Kidney (tissue), 14 donors: Measurements from ENCODE around the gene PPFIBP2. TPM values are rescaled to one million over a fixed set of nuclear protein-coding genes. Genes with fewer than 3 reads are reported as not detected.

Source experiments
- DNase-seq, 5 donors: peaks; one replicate each; pipeline ENCODE4 v3.0.0-alpha.2; 2013 to 2020
- FAIRE-seq: peaks from 2 replicates; lab custom pipeline; 2012; peaks lifted over from hg19 to GRCh38; lab: Jason Lieb, UNC
- H3K27ac ChIP-seq, 2 donors: one replicate each; pipeline ENCODE4 v1.7.0; 2013; ENCODE audit warnings: low read depth in 2 of 2, low read length in 2 of 2, inconsistent platforms in 1 of 2
- H3K27me3 ChIP-seq: one replicate; pipeline ENCODE4 v1.7.1; 2013; ENCODE audit warnings: low read length, inconsistent platforms; ENCODE audit not compliant: control insufficient read depth, insufficient read depth
- H3K36me3 ChIP-seq, 3 donors: one replicate each; pipeline versions ENCODE4 v1.7.0 to v1.7.1; 2013; ENCODE audit warnings: low read length in 3 of 3, control low read depth in 1 of 3, inconsistent platforms in 1 of 3; ENCODE audit not compliant: insufficient read depth in 3 of 3, control insufficient read depth in 2 of 3
- H3K4me1 ChIP-seq, 3 donors: one replicate each; pipeline versions ENCODE4 v1.7.0 to v1.7.1; 2013; ENCODE audit warnings: low read length in 3 of 3, inconsistent platforms in 1 of 3, low read depth in 1 of 3; ENCODE audit not compliant: control insufficient read depth in 2 of 3, insufficient read depth in 2 of 3
- H3K4me3 ChIP-seq, 3 donors: one replicate each; pipeline versions ENCODE4 v1.7.0 to v1.8.1; 2013; ENCODE audit warnings: low read length in 3 of 3, control low read depth in 1 of 3, inconsistent platforms in 1 of 3
- H3K9ac ChIP-seq, 3 donors: one replicate each; pipeline versions ENCODE4 v1.7.0 to v1.7.1; 2013; ENCODE audit warnings: low read length in 3 of 3, control low read depth in 1 of 3, inconsistent platforms in 1 of 3
- H3K9me3 ChIP-seq, 3 donors: one replicate each; pipeline versions ENCODE4 v1.7.0 to v1.7.1; 2013; ENCODE audit warnings: low read length in 3 of 3, control low read depth in 1 of 3, inconsistent platforms in 1 of 3; ENCODE audit not compliant: control insufficient read depth in 2 of 3, insufficient read depth in 1 of 3
- CTCF ChIP-seq: IDR thresholded peaks from 3 replicates; pipeline ENCODE4 v1.5.1; 2012; ENCODE audit warnings: mild to moderate bottlenecking, moderate library complexity, borderline replicate concordance; ENCODE audit not compliant: insufficient read depth; ENCODE audit errors: extremely low read depth
- intact Hi-C: fragments of 100-400 bp; cut with DNase I; formaldehyde crosslinking; loops from one replicate; pipeline ENCODE4 v1.11.1; 2022
- polyA plus RNA-seq: library from polyadenylated mRNA; stranded (reverse); fragments of 350-450 nt; fragmentation: Illumina TruSeq; extraction: RNeasy Lipid Tissue Mini Kit (QIAGEN cat#74804); gene quantifications from one replicate; pipeline ENCODE4 v1.2.3, GENCODE V29; 2014; ENCODE audit warnings: low read depth, low replicate concordance; ENCODE audit not compliant: insufficient read depth
- total RNA-seq: library from RNA; stranded (reverse); fragmentation: NEBNext Ultra II Directional; extraction: Animal tissue kit (Norgen Biotek cat#: 25700); gene quantifications from one replicate; pipeline ENCODE4 v1.2.1, GENCODE V29; 2021
- donor health status: control.
- donor health status: control.
- donor health status: control.
- donor health status: control.
- donor health status: control.
- donor health status: DM: yes; HTN: yes; CAD: no.
- donor health status: Normal renal cell carcinoma (clear cell type).

The PPFIBP2 gene
- total and polyA plus RNA-seq, 2 donors from 2014 or later, result 31.6 to 44.4 TPM

- no peaks in the 10 kb centered on the region for H3K9me3 ChIP-seq
- H3K4me1 ChIP-seq, result peaks cover 0 to 3% (median 0%) of the 10 kb centered on the region in 3 donors
- no peaks in the 10 kb centered on the region for H3K27me3 ChIP-seq
- H3K4me3 ChIP-seq, result no peak overlapping the region
- intact Hi-C loops, result loop anchor here (10.0 kb wide), 1 partner anchor 602 kb away; no protein-coding TSS in a partner anchor
- DNase-seq, result no peak
- no peak for TF ChIP-seq CTCF
- no peaks in the 10 kb centered on the region for H3K36me3 ChIP-seq
- FAIRE-seq, result no peak
- no peak overlapping the region for H3K9ac ChIP-seq
- H3K27ac ChIP-seq, result no peak overlapping the region
Measured at GRCh38 chr11:7696424-7696823, 182.6 kb downstream of the PPFIBP2 start.

Other genes with a start within 250 kb of the PPFIBP2 start
- 7.6 TPM for gene OLFML1, start 28.5 kb upstream of the PPFIBP2 start, total RNA-seq
- 8.3 TPM for gene OLFML1, start 28.5 kb upstream of the PPFIBP2 start, polyA plus RNA-seq
- gene CYB5R2, start 159.5 kb downstream of the PPFIBP2 start, total RNA-seq, result 8.7 TPM
- gene CYB5R2, start 159.5 kb downstream of the PPFIBP2 start, polyA plus RNA-seq, result 8.2 TPM
- 2.5 TPM for gene OVCH2, start 192.5 kb downstream of the PPFIBP2 start, total RNA-seq
- gene OVCH2, start 192.5 kb downstream of the PPFIBP2 start, polyA plus RNA-seq, result 2.3 TPM